PC-3 (cell line): ENCODE measurements around the gene ADAMTS17.

ENCODE experiments used
- EZH2 ChIP-seq: fragments of 300-600 bp; sonication (generic); IDR thresholded peaks from one replicate; pipeline ENCODE4 v1.6.1; 2017; ENCODE audit warnings: antibody characterized with exemption, mild to moderate bottlenecking, low read length; ENCODE audit not compliant: unreplicated experiment
- EZH2phosphoT487 ChIP-seq: fragments of 300-600 bp; sonication (generic); IDR thresholded peaks from 2 replicates; pipeline ENCODE4 v1.6.1; 2018; ENCODE audit warnings: mild to moderate bottlenecking, antibody characterized with exemption, low read length, borderline replicate concordance
- TF ChIP-seq, protein P1 (sequence below): fragments of 300-600 bp; sonication (generic); conservative IDR thresholded peaks from 2 replicates; pipeline ENCODE4 v1.5.1; 2017; ENCODE audit warnings: antibody characterized with exemption, low read depth, mild to moderate bottlenecking, low read length

DNA sequence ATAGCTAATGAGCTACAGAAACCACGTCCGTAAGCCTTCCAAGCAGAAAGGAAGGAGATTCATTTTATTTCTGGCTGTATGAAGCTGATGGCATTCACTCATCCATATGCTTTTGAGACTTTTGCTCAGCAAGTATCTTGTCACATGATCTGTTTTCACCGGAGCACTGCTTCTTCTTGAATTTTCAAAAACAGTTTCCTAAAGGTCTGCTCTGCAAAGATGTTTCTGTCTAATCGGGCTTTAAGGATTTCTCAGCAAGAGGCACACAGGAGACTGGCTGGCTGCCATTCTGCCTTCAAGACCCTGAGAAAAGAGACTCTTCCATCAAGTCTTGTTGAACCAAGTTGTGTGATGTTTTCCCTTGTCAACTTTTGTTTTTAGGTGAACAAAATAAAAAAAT, 319.0 kb downstream of the ADAMTS17 start:
- TF ChIP-seq, protein P1, sequence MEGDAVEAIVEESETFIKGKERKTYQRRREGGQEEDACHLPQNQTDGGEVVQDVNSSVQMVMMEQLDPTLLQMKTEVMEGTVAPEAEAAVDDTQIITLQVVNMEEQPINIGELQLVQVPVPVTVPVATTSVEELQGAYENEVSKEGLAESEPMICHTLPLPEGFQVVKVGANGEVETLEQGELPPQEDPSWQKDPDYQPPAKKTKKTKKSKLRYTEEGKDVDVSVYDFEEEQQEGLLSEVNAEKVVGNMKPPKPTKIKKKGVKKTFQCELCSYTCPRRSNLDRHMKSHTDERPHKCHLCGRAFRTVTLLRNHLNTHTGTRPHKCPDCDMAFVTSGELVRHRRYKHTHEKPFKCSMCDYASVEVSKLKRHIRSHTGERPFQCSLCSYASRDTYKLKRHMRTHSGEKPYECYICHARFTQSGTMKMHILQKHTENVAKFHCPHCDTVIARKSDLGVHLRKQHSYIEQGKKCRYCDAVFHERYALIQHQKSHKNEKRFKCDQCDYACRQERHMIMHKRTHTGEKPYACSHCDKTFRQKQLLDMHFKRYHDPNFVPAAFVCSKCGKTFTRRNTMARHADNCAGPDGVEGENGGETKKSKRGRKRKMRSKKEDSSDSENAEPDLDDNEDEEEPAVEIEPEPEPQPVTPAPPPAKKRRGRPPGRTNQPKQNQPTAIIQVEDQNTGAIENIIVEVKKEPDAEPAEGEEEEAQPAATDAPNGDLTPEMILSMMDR: no peak
- TF ChIP-seq EZH2 (no peak), EZH2phosphoT487 (no peak)
